SK-MEL-5 (cell line): ENCODE measurements around the gene MYLK2. TPM values are rescaled to one million over a fixed set of nuclear protein-coding genes. Genes with fewer than 3 reads are reported as not detected.

Experiments
- DNase-seq: peaks from one replicate; pipeline ENCODE4 v3.0.0-alpha.2; 2016; ENCODE audit warnings: low read depth, low spot score
- in situ Hi-C: cut with HindIII; loops from 2 replicates; pipeline ENCODE4 v1.10.0; 2016; ENCODE audit warnings: low sequenced_read_pairs, high pct_unique_total_duplicates, low pct_unique_long_range_greater_than_20kb
- small RNA-seq, 2 experiments: library from RNA; depleted of rRNA; stranded (forward); fragments of <200 nt; gene quantifications; one replicate each; pipeline ENCODE3, GENCODE V24; 2014
- total RNA-seq: library from RNA; depleted of rRNA; stranded (reverse); fragments of >200 nt; shearing (Covaris generic); gene quantifications from 2 replicates; pipeline ENCODE4 v1.2.3, GENCODE V29; 2014; rRNA removed

Gene MYLK2
- total RNA-seq, 1 experiment from 2014 or later: not detected

GRCh38 chr20:31881945-31882344, 62.8 kb downstream of the MYLK2 start:
- in situ Hi-C loops: no loop called here
- DNase-seq: no peak

DNA sequence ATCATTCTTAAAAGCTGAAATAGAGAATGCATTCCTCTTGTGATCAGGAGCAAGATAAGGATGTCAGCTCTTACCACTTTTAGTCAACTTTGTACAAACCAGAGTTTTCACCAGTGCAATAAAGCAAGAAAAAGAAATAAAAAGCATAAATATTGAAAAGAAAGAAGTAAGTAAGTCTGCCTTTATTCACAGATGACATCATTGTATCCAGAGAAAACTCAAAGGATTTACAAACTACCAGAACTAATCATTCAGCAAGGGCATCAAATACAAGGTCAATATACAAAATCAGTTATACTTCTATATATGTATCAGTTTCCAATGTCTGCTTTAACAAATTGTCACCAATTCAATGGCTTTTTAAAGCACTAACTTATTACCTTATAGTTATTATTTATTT, 64.7 kb downstream of the MYLK2 start:
- DNase-seq: no peak
- in situ Hi-C loops: no loop called here

Small RNAs within 50 kb of the gene (small RNA-seq; reads per million reads assigned to genes)
- 0 reads per million in 2 experiments for gene AL160175.1

Other genes with a start within 250 kb of the MYLK2 start
- gene ID1, start 214.1 kb upstream of the MYLK2 start, total RNA-seq: 23.3 and 28.2 TPM in 2 replicates
- gene COX4I2, start 181.4 kb upstream of the MYLK2 start, total RNA-seq: not detected in 2 replicates
- gene BCL2L1, start 96.5 kb upstream of the MYLK2 start, total RNA-seq: 79.5 and 81.5 TPM in 2 replicates
- 69.1 and 74.2 TPM in 2 replicates for gene TPX2, start 80.1 kb upstream of the MYLK2 start, total RNA-seq
- gene FOXS1, start 26.2 kb downstream of the MYLK2 start, total RNA-seq: not detected in 2 replicates
- gene DUSP15, start 51.2 kb downstream of the MYLK2 start, total RNA-seq: 6.2 and 6.6 TPM in 2 replicates
- not detected in 2 replicates for gene TTLL9, start 51.3 kb downstream of the MYLK2 start, total RNA-seq
- 12.2 and 13.9 TPM in 2 replicates for gene PDRG1, start 132.7 kb downstream of the MYLK2 start, total RNA-seq
- 0.03 and 0.11 TPM in 2 replicates for gene XKR7, start 148.8 kb downstream of the MYLK2 start, total RNA-seq
- 0.08 and 0.16 TPM in 2 replicates for gene CCM2L, start 191.1 kb downstream of the MYLK2 start, total RNA-seq
- gene HCK, start 232.9 kb downstream of the MYLK2 start, total RNA-seq: not detected in 2 replicates